ENCODE data around the gene INTS12.

The INTS12 gene

DNA sequence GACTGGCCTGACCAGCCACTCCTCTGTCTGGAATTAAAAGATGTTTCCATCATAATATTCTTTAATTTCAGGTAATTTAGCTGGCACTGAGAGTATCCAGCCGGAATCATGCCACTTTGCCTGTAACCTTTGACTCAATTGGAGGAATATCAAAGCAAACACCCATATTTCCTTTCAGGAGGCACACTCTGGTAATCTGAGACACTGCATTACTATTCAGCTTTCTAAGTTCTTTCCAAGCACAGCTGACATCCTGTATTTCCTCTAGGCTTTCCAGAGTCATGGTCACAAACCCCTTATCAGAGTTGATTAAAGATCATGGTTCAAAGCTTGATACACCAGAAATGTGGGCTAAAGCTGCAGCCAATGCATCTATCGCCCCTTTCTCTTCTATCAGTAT lies 29.3 kb downstream of the INTS12 start:
- no peak for FAIRE-seq

- no peak for FAIRE-seq
Observed at GRCh38 chr4:105677709-105678108, 30.8 kb downstream of the INTS12 start.

DNA sequence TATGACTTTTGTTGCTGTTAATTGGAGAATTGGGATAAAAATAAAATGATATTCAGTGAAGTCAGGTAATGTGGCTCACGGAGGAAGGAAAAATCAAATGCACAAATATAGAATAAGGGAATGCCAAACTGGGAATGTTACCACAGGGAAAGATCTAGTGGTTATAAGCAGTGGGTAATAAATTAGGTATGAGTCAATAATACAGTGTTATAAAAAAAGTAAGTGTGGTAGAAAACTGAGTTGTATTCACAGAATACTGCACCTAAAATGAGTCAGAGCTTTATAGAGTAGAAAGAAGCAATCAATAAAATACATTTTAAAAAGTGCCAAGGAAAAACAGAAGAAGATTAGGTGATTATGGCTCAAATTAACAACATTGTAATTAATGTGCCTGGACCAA lies 34.5 kb downstream of the INTS12 start:
- FAIRE-seq, result no peak

GRCh38 chr4:105671301-105671700 lies 37.2 kb downstream of the INTS12 start:
- no peak for FAIRE-seq

DNA sequence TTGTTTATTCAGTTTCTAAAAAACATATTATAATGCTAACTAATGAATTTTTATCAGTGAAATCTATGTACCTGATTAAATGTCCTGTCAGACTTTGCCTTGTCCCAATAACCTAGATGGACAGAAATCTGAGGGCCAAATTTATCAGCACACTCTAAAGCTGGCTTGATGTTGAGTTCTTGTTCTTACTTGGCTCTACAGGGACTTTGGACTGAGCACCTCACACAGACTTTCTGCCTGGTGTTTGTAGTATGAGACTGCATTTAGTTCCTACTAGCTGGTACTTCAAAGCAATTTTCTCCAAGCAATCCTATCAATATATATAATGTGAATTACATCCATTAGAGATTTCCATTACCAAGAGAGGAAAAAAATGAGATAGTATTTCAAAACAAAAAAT lies 37.8 kb downstream of the INTS12 start:
- FAIRE-seq, result no peak

DNA sequence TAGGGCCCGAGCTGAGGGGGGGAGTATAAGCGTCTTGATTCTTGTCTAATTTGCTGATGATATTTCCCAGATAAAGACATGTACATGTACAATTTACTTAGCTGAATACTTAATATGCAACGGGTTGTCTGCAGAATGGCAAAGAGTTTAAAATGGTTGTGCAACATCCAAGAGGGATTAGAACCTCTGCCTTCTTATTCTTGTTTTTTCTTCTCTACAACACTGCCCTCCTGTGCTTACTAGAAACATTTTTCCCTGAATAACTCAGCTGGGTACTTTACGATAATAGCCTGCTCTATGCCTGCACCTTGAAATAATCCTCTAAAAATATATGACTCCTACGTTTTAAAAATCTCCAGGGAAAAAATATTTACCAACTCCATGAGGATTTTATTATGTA lies 41.8 kb downstream of the INTS12 start:
- no peak for FAIRE-seq

- no peak for FAIRE-seq
Observed at GRCh38 chr4:105662935-105663675, 45.4 kb downstream of the INTS12 start.

DNA sequence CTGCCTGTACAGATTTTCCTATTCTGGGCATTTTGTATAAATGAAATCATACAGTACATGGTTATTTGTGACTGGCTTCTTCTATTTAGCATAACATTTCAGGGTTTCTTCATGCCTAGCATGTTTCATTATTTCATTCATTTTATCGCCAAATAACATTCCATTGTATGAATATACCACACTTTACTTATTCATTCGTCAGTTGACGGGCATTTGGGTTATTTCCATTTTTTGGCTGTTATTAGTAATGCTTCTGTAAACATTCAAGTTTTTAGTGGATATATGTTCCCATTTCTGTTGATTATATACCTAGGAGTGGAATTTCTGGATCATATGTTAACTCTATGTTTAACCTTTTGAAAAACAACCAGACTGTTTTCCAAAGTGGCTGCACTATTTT lies 47.5 kb downstream of the INTS12 start:
- no peak for FAIRE-seq

DNA sequence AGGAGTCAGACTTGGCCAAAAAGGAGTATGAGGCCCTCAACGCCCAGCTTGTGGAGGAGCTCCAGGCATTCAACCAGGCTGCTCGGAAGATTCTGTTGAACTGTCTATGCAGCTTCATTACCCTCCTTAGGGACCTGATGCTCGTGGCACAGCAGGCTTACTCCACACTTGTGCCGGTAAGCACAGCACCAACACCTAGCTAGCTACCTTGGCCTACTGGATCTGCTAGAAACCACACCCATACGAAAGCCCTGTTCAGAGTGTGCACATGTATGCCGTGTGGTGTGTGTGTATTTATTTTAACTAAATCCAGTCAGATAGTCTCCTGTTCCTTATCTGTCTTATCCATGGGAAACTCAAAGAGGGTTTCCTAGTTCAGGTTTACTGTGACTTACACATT lies 49.3 kb downstream of the INTS12 start:
- FAIRE-seq, result no peak

DNA sequence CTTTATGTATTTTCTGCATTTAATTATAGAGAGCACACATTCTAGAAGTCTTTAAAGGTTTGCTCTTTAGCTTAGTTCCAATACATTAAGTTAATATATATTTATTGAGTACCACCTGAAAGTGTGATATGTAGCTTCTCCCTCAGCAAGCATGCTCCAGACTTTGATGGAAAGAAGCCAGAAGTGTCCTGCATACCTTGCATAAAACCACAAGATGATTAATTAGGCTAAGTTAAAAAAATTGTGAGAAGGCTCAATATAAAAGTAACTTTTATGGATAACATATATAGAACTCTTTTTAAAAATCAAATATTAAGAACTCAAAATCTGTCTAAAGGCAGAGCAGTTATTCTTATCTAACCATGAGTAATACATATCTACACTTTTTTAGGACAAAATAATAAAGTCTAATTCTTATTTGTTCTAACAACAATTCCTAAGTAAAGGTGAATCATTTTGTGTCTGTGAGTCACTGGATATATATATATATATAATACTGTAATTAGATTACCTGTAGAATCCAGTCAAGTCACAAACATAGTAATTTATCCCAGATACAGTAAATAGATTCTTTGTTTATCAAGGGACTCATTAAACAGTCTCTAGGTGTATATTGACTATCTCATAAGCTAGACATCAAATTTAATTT lies 51.2 kb downstream of the INTS12 start:
- FAIRE-seq, result no peak

DNA sequence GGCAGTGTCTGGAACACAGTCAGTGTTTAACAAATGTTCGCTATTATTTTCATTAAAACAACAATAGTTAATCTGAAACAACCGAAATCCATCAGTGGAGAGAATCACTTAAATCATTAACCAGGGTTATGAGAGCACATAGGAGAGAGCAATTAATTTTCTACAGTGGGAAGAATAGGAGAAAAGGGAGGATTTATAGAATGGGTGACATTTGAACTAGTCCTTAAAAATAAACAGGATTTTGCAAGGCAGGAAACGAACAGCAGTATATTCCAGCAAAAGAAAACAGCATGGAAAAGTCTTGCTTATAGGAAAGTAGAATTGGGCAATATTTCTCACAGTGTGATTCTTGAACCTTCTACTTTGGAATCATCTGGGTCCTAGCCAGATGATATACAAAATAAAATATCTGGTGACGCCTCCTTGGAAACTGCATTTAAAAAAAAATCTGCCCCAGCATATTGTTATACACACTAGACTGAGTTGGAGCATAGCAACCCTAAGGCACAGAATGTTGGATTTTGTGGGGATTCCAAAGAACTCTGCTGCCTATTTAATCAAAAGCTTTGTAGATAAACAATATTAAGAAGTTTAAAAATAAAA lies 56.1 kb downstream of the INTS12 start:
- FAIRE-seq, result no peak

DNA sequence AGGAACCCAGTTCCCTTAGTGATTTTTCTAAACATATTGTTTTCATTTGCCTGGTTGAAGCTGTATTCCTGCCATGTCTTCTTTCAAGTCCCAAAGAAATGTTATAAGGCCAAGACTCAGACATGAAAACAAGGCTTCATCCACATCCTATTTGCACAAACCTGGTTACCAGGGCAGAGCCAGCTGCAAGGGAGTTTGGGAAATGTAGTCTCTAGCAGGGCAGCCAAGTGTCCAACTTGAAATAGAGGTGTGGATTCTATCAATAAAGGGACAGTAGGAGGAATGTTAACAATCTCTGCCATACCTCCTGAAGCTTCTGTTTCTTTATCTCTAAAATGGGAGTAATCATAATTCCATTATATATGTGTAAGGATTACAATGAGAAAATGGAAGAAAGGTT lies 56.6 kb downstream of the INTS12 start:
- FAIRE-seq, result no peak

GRCh38 chr4:105650190-105650589 lies 58.3 kb downstream of the INTS12 start:
- FAIRE-seq, result no peak

GRCh38 chr4:105645440-105645839 lies 63.0 kb downstream of the INTS12 start:
- FAIRE-seq, result no peak

DNA sequence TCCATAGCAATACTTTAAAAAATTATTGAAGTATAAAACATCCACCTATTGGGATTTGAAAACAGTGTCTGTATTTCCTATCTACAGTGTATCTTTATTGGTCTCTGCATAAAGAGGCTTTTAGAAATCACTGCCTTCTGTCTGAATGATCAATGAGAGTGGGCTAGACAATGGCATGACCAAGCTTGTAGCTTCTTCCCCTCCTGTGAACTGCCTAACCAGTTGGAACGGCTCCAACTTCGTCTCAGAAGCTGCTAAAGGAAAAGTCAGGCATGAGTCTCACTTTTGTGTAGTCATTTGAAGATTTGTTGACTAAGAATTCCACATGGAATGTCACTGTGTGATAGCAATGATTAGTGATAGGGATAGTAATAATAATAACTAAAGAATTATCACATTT lies 64.2 kb downstream of the INTS12 start:
- no peak for FAIRE-seq

- FAIRE-seq, result no peak
Observed at GRCh38 chr4:105641845-105642244, 66.6 kb downstream of the INTS12 start.

DNA sequence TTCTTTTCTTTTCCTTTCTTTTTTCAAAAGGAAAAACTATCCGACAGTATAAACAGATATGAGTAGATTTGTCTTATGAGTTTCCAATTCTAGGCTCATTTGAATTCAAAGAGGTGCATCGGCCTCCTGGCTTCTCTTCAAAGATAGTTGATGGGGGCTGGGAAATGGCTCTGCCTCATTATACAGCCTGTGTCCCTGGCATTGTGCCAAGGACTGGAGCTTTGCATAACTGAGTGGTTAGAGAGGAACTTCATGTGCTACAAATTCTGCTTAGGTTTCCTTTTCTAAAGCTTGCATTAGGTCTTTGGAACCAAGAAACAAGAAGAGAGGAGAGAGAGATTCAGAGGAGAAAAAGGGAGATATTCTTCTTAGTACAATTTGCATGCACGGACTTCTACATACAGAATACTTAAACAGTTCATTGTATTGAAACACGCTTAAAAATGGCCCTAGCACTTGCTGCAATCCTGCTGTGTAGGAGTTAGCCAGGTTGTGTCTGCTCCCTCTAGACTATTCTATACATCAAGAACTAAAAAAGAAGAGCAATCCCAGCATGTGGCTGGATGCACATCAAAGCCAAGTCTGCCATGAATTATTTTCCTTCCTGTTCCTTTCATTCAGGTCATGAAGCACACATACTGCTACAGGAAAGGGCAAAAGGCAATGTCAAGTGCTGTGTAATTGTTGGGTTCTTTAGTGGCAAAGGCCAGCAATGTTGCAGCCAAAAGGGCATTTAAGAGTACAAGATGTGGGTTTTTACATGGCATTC lies 70.9 kb downstream of the INTS12 start:
- no peak for FAIRE-seq

DNA sequence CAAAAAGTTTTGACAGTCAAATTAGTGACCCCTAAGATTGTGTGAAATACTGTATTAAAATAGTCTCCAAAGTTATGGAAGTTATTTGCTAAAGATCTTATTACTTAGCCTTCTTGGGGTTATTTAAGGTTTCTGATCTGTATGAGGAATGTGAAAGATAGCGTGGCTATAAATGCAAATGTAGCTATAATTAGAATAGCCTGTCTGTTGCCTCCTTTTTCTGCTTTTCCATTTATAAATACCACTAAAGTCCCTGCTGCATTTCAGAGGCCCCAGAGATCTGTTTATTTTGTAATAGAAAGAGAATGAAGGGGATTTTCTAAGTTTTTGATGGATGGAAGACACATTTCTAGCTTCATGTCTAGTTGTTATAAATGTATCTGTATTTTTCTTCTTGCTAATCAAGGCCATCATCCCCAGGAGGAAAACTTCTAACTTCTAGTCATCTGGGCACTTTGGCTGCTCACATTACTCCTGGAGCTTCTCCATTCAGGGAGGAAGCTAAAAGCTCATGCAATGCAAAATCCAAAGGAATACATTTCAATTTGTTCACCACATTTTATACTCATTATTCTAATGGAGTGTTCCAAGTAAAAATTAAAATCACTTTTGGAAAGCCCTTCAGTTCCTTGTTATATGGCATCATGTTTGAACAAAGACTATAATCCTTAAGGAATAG lies 73.9 kb downstream of the INTS12 start:
- no peak for FAIRE-seq

DNA sequence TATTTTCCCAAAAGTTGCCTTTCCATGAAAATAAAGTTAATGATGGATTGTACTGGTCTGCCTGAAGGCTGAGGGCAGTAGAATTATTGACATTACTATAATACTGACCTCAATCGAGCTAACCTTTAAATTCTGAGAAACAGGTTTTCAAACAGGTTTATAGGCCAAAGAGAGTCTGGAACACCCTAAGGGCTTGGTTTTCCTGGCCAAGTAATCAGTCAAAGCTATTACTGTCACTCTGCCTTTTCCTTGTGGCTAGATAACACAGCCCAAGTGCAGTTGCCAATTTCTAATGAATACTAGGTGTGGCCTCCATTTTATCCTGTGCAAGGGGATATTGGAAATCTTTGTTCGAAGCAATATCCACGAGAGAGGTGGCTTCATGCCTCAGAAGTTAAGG lies 75.2 kb downstream of the INTS12 start:
- FAIRE-seq, result no peak
